NB4 (cell line): Measurements from ENCODE around the gene TBC1D22A.
"Not testable (repeated sequence)": the region's sequence is repeated elsewhere in the genome, so short reads cannot be mapped to it uniquely, and the experiment has no call there.

Experiments used
- DNase-seq: peaks from one replicate; pipeline ENCODE4 v3.0.0; 2010; ENCODE audit warnings: low read depth
- H3K4me3 ChIP-seq: one replicate; pipeline ENCODE4 v1.5.1; 2011; ENCODE audit warnings: mild to moderate bottlenecking, low read depth, low read length, moderate library complexity
- MYC ChIP-seq: IDR thresholded peaks from 2 replicates; pipeline ENCODE4 v1.6.1; 2011; ENCODE audit warnings: low read depth, low read length
- POLR2A ChIP-seq: IDR thresholded peaks from 2 replicates; pipeline ENCODE4 v1.6.1; 2011; ENCODE audit warnings: mild to moderate bottlenecking; ENCODE audit not compliant: insufficient read length; ENCODE audit errors: extremely low read depth
- TF ChIP-seq, protein P1 (sequence below): IDR thresholded peaks from 2 replicates; pipeline ENCODE4 v1.6.1; 2011; ENCODE audit warnings: low read depth, low read length
- TF ChIP-seq, protein P2 (sequence below): IDR thresholded peaks from one replicate; pipeline ENCODE4 v1.5.1; 2012; ENCODE audit warnings: low read depth, low read length

The TBC1D22A gene

DNA sequence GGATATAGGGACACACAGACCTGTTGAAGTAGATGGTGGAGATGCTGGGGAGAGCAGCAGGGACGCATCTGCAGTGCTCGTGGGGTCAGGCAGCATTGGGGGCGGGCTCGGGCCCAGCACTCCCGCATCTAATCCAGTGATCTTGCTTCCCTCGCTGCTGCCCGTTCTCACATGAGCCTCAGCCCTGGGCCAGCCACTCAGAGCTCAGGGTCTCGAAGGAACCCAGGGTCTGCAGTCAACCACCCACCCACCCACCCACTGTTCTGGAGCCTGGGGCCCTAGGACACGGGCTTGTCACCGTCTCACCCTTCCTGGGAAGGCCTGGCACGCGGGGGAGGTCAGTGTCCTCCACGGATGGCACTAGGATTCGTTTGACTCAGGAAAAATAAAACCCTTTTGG is 406.0 kb downstream of the TBC1D22A start:
- H3K4me3 ChIP-seq: no peak overlapping the region
- no peak for DNase-seq
- TF ChIP-seq, protein P1, sequence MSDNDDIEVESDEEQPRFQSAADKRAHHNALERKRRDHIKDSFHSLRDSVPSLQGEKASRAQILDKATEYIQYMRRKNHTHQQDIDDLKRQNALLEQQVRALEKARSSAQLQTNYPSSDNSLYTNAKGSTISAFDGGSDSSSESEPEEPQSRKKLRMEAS: no peak
- no peak for TF ChIP-seq POLR2A
- TF ChIP-seq MYC: no peak
- TF ChIP-seq, protein P2, sequence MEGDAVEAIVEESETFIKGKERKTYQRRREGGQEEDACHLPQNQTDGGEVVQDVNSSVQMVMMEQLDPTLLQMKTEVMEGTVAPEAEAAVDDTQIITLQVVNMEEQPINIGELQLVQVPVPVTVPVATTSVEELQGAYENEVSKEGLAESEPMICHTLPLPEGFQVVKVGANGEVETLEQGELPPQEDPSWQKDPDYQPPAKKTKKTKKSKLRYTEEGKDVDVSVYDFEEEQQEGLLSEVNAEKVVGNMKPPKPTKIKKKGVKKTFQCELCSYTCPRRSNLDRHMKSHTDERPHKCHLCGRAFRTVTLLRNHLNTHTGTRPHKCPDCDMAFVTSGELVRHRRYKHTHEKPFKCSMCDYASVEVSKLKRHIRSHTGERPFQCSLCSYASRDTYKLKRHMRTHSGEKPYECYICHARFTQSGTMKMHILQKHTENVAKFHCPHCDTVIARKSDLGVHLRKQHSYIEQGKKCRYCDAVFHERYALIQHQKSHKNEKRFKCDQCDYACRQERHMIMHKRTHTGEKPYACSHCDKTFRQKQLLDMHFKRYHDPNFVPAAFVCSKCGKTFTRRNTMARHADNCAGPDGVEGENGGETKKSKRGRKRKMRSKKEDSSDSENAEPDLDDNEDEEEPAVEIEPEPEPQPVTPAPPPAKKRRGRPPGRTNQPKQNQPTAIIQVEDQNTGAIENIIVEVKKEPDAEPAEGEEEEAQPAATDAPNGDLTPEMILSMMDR: no peak

DNA sequence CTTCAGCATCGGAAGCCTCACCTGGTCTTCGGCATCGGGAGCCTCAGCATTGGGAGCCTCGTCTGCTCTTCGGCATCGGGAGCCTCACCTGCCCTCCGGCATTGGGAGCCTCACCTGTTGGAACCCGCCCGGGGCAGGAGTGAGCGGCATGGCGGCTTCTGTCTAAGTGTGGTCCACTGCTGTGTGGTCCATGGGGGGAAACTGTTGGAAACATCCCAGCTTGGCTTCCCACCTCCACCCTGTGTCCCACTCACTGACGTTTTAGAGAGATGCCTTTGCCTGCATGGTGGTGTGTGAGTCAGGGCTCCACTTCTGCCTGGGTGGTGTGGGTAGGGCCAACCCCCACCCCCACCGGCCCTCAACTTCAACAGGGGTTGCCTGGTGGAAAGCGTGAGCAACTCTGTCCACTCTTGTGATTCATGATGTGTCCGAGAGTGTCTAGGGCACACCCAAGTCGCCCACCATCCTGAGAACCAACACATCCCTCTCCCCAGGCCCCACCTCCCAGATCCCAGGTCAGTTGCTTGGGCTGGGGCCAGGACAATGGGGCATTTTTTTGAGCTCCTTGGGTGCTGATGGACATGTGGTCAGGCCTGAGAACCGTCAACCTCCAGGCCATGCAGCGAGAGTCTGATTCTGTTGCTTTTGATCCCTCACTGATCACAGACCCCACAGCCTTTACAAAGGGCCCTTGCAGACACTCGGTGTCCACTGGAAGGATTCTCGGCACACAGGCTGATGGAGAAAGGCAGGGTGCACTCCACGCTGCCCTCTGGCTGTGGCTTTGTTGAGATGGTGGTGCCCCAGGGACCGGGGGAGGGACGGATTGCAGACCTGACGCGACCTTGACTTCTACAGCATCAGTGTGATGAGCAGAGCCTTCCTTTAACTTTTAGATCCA is 406.7 kb downstream of the TBC1D22A start:
- peak; percentile 55 for DNase-seq
- no peak for TF ChIP-seq MYC
- no peak for TF ChIP-seq POLR2A
- TF ChIP-seq, protein P1: no peak
- TF ChIP-seq, protein P2: peak; percentile 24
- no peak overlapping the region for H3K4me3 ChIP-seq

DNA sequence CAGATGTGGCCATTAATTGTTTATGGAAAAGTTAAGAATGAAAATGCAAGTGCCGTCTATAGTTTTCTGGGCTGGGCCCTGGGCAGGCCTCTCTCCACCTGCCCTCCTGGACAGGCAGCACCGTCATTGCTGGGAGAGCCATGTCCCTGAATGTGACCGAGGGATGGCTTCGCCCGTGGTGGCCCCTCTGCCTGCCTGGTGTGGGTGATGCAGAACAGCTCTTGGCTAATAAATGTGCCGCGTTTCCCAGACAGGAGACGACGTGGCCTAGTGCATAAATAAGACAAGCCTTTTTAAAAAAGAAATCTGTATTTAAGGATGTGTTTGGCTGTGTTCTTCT is 407.3 kb downstream of the TBC1D22A start:
- H3K4me3 ChIP-seq: no peak overlapping the region
- DNase-seq: no peak
- TF ChIP-seq POLR2A (no peak), MYC (no peak)
- TF ChIP-seq, protein P2: no peak
- TF ChIP-seq, protein P1: no peak

DNA sequence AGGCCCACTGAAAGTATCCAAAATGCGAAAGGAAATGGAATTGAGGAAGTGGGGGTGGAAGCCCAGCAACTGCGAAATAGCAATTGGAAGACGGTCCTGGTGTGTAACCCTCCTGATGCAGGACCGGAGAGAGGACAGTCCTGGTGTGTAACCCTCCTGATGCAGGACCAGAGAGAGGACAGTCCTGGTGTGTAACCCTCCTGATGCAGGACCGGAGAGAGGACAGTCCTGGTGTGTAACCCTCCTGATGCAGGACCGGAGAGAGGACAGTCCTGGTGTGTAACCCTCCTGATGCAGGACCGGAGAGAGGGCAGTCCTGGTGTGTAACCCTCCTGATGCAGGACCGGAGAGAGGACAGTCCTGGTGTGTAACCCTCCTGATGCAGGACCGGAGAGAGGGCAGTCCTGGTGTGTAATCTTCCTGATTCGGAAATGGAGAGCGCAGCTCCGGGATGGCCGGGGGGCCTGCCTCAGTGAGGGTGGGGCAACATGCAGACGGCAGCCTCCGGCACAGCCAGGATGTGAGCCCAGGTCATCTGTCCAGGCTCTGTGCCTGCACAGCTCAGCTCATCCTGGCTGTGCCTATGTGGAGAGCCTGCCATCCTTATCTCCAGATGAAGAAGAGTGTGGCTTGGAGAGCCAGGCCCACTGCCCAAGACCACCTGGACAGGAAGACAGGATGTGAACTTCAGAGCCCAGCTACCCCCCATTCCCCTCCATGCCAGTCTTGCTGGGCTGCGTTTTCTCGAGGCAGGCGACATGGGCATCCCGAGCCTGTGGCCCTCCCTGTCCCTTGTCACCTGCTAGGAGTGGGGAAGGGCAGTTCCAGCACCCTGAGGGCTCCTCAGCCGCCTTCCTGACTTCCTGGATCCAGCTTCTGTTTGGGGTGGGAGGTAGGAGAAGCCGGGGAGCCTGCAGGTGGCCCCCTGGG is 408.3 kb downstream of the TBC1D22A start:
- H3K4me3 ChIP-seq: not testable (repeated sequence)
- peak; percentile 16 for DNase-seq

DNA sequence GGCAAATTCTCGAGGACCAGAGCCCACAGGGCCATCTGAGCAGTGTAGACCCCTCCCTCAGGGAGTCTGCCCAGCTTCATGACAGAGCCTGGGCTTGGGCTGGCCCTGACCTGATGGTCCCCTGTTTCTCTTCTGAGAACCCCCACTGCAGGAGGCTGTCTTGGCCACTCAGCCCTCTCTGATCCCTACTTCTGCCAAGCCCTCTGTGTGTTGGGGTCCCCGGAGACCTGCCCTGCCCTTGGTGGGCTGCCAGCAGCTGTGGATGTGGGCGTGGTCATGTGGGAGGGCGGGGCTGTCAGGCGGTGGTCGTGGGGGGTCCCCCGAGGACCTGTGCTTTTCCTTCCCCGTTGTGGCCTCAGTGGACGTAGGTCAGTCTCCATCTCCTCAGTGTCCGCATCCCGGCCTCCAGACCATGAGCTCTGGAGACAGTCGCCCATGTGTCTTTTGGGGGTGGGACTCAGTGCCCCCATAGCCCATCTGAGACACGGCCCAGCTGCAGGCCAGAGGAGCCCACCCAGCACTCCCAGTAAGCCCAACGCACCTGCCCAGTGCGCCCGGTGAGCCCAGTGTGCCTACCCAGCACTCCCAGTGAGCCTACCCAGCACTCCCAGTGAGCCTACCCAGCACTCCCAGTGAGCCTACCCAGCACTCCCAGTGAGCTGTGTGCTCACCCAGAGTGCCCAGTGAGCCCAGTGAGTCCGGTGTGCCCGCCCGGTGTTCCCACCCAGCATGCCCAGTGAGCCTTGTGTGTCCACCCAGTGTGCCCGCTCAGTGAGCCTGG is 409.2 kb downstream of the TBC1D22A start:
- H3K4me3 ChIP-seq: no peak overlapping the region
- no peak for DNase-seq
- TF ChIP-seq, protein P2: no peak
- TF ChIP-seq, protein P1: no peak
- TF ChIP-seq POLR2A (no peak), MYC (no peak)
